Naive thymus-derived CD8-positive, alpha-beta T cell (primary cell): ENCODE data around the gene ROBO1. TPM values are rescaled to one million over a fixed set of nuclear protein-coding genes. Genes with fewer than 3 reads are reported as not detected.
"Not testable (repeated sequence)": the region's sequence is repeated elsewhere in the genome, so short reads cannot be mapped to it uniquely, and the experiment has no call there.

ENCODE experiments used
- ATAC-seq, 2 donors: fragments of 150-1000 bp; cut with Tn5 transposase in 1 of 2; sonication (Bioruptor Pico), chemical (Tn5 transposase) in 1 of 2; 1 replicate in 1 of 2; 2 replicates in 1 of 2; pipeline ENCODE4 v1.10.0; 2021; ENCODE audit warnings: mild to moderate bottlenecking in 2 of 2, moderate library complexity in 2 of 2
- POLR2A ChIA-PET: fragments of 350-600 bp; sonication (Branson Sonifier 250); formaldehyde crosslinking; loops from one replicate; lab custom pipeline; 2021; ENCODE audit warnings: antibody characterized with exemption; lab: Charles Lee
- DNase-seq, 10 donors: peaks; one replicate each; pipeline versions ENCODE4 v3.0.0 to v3.0.0-alpha.2; 2020 to 2022
- H3K27ac Mint-ChIP-seq, 10 donors: one replicate each; pipeline ENCODE4 v1.8.0; 2020 to 2022; ENCODE audit warnings: mild to moderate bottlenecking in 10 of 10, mixed read lengths in 10 of 10, moderate library complexity in 4 of 10, inconsistent platforms in 1 of 10
- H3K27me3 Mint-ChIP-seq, 5 donors: one replicate each; pipeline ENCODE4 v1.8.0; 2021 to 2022; ENCODE audit warnings: mixed read lengths in 5 of 5
- H3K36me3 Mint-ChIP-seq, 3 donors: one replicate each; pipeline ENCODE4 v1.8.0; 2020 to 2022; ENCODE audit warnings: mixed read lengths in 3 of 3, mild to moderate bottlenecking in 2 of 3, inconsistent platforms in 1 of 3
- H3K4me1 Mint-ChIP-seq, 4 donors: one replicate each; pipeline ENCODE4 v1.8.0; 2021 to 2022; ENCODE audit warnings: mixed read lengths in 4 of 4
- H3K4me3 Mint-ChIP-seq, 10 donors: one replicate each; pipeline ENCODE4 v1.8.0; 2020 to 2022; ENCODE audit warnings: mild to moderate bottlenecking in 10 of 10, mixed read lengths in 10 of 10, moderate library complexity in 6 of 10, inconsistent platforms in 1 of 10
- H3K9me3 Mint-ChIP-seq, 9 donors: one replicate each; pipeline ENCODE4 v1.8.0; 2020 to 2022; ENCODE audit warnings: mixed read lengths in 9 of 9, mild to moderate bottlenecking in 3 of 9, inconsistent platforms in 1 of 9, moderate library complexity in 1 of 9
- polyA plus RNA-seq, 3 donors: library from polyadenylated mRNA; unstranded; fragments of 300-500 nt; fragmentation: Illumina TruSeq; gene quantifications; one replicate each; pipeline ENCODE4 v1.2.3, GENCODE V29; 2021
- total RNA-seq, 8 experiments: library from RNA in 2 of 8; stranded (reverse) in 2 of 8; gene quantifications; one replicate each; pipeline ENCODE4 v1.2.3 and lab custom pipeline; 2021 to 2026

Gene ROBO1
- total and polyA plus RNA-seq, 5 experiments from 2014 or later = 2.3 to 16.3 (median 12.5) TPM

DNA sequence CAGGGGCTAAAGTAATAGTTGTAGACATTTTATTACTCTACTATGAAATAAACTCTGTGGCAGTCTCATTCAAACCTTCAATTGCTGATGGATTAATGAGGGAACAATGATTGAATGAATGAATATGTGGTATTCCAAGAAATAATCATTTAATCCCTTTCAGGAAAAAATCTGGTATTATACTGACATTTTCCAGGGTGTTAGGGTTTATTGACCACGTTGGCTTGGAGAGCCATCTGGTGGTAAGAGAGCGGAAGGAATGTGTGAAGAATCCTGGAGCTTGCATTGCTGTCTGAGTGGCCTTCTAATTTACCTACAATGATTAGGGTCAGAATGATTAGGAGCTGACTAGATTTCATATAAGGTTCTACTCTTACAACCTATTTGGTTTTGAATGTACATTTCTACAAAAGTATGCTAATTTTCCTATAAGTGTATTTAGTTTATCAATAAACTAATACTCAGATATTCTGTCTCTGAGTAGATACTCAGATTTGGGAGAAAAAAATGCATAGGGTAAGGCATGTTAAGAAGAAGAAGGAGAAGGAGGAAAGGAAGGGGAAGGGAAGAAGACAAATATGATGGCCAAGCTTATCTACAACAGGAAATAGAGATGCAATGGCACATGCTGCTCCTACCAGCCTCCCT is 249.9 kb downstream of the ROBO1 start:
- no peak overlapping the region for H3K4me3 Mint-ChIP-seq
- H3K4me1 Mint-ChIP-seq = no peaks in the 10 kb centered on the region
- no peak overlapping the region for H3K27ac Mint-ChIP-seq
- POLR2A ChIA-PET = no interaction called here
- H3K36me3 Mint-ChIP-seq = no peaks in the 10 kb centered on the region
- H3K9me3 Mint-ChIP-seq = peaks cover 0 to 3% (median 0%) of the 10 kb centered on the region in 9 donors
- no peaks in the 10 kb centered on the region for H3K27me3 Mint-ChIP-seq
- no peak for DNase-seq
- ATAC-seq = no peak

DNA sequence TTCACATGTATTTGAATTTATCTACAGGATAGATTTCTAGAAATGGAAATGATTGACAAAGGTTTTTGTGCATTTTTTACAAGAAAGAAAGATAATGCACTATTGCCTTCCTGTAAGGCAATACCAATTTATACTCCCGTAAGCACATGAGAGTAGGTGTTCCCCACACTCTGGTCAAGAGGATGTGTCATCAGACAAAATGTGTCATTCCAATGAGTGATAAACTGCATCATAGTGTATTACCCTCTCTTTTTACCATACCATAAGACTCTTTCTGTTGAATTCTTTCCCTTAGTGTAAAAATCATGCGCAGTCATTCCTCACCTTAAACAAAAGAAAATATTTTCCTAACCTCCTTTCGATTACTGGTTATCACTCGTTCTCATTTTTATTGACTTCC is 251.0 kb downstream of the ROBO1 start:
- no peak for ATAC-seq
- no peak for DNase-seq
- H3K4me3 Mint-ChIP-seq = no peak overlapping the region
- H3K27me3 Mint-ChIP-seq = no peaks in the 10 kb centered on the region
- POLR2A ChIA-PET = no interaction called here
- H3K4me1 Mint-ChIP-seq = no peaks in the 10 kb centered on the region
- H3K9me3 Mint-ChIP-seq = peaks cover 0 to 2% (median 0%) of the 10 kb centered on the region in 9 donors
- no peak overlapping the region for H3K27ac Mint-ChIP-seq
- H3K36me3 Mint-ChIP-seq = no peaks in the 10 kb centered on the region

DNA sequence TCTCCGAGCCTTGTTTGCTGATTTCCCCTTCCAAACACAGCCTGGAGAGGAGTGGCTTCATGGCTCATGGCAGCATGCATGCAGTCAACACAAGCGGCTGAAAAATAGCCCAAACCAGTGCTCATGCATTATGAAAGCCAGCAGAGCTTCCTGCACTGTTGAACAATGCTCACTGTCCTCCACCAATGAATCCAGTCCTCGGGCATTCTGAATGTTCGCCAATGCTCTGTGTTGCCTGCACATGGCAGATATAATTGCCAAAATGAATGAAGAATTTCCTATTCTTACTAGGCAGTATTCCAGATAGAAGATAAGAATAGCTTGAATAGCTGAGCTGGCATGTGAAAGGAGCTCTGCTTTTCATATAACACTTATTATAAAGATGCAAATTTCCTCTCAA is 252.7 kb downstream of the ROBO1 start:
- Mint-ChIP-seq H3K4me3 (no peak overlapping the region), H3K4me1 (no peaks in the 10 kb centered on the region), H3K9me3 (peaks cover 0 to 5% (median 0%) of the 10 kb centered on the region in 9 donors), H3K27ac (no peak overlapping the region), H3K36me3 (no peaks in the 10 kb centered on the region), H3K27me3 (no peaks in the 10 kb centered on the region)
- POLR2A ChIA-PET = no interaction called here
- DNase-seq (no peak), ATAC-seq (no peak)

DNA sequence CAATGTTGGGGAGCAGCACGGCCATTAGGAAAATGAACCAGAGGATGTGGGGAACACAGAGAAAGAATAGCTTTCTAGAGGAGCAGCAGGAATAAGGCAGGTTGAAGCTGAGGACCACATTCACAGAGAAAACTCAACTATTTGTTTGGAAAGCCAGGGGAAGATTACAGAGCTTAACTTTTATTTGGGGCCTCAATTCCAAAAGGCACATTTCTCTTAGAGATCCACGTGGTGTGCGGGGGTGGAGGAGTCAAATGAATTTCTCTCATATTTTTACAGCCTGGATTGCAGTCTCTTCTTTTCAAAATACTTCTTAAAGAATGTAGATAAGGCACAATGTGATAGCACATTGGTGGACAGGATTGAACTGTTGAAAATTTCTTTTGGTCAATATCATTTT is 253.7 kb downstream of the ROBO1 start:
- Mint-ChIP-seq H3K27me3 (no peaks in the 10 kb centered on the region), H3K27ac (no peak overlapping the region), H3K4me1 (no peaks in the 10 kb centered on the region), H3K9me3 (peaks cover 0 to 11% (median 0%) of the 10 kb centered on the region in 9 donors), H3K36me3 (no peaks in the 10 kb centered on the region), H3K4me3 (no peak overlapping the region)
- POLR2A ChIA-PET = no interaction called here
- no peak for ATAC-seq
- no peak for DNase-seq

DNA sequence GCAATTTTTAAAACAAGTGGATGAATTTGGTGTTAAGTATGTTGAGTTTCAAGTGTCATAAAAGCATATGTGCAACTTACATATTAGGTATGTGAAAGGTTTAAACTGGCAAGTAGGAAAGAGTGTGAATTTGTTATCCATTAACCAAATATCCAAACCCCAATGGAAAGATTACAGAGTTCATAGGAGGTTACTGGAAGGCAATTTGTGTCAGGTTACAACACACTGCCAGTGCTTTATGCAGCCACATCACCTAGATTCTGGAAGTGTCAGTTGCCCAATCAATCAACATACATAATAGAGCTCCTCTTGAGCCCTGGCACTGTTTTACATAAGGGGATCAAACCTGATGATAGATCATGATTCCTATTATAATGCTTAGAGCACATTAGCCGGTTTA is 261.0 kb downstream of the ROBO1 start:
- Mint-ChIP-seq H3K27me3 (no peaks in the 10 kb centered on the region), H3K9me3 (peaks cover 0 to 12% (median 5%) of the 10 kb centered on the region in 9 donors), H3K4me1 (no peaks in the 10 kb centered on the region), H3K36me3 (no peaks in the 10 kb centered on the region), H3K27ac (no peak overlapping the region), H3K4me3 (no peak overlapping the region)
- POLR2A ChIA-PET = no interaction called here
- ATAC-seq = no peak
- no peak for DNase-seq

DNA sequence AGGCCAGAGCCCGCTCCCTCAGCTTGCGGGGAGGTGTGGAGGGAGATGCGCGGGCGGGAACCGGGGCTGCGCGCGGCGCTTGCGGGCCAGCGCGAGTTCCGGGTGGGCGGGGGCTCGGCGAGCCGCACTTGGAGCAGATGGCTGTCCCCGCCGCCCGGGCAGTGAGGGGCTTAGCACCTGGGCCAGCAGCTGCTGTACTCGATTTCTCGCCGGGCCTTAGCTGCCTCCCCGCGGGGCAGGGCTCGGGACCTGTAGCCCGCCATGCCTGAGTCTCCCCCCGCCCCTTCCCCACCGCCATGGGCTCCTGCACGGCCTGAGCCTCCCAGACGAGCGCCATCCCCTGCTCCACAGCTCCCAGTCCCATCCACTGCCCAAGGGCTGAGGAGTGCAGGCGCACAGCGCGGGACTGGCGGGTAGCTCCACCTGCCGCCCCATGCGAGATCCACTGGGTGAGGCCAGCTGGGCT is 265.5 kb downstream of the ROBO1 start:
- H3K27ac Mint-ChIP-seq, H3K27me3 Mint-ChIP-seq, POLR2A ChIA-PET, ATAC-seq, H3K4me3 Mint-ChIP-seq, H3K36me3 Mint-ChIP-seq, DNase-seq, H3K4me1 Mint-ChIP-seq: not testable (repeated sequence)
- H3K9me3 Mint-ChIP-seq = peaks cover 0 to 12% (median 3%) of the 10 kb centered on the region in 9 donors

DNA sequence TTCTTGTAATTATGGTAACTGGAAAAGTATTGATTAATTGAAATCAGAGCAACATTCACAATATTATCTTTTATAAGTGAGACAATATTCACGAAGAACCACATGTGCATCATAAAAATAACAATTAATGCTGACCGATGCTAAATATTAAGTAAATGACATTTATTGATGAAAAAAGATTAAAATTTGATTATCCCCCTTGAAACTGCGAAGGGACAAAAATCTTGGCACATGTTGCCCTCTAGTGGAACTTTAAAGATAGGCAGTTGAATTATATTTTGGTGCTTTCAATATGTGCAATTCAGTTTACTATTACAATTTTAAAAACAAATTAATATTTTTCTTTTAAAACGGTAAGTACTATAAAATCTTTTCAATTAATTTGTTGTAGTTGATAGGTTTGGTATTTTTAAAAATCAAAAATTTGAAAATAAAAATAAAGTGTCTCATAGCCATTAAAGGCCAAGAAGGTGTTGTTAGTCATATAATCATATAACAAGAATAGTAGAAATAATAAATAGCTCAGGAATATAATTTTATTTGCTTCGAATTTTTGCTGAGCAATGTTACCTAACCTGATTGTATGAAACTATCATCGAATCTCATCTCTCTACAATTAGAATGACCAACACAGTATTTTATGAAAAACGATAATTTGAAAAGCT is 270.2 kb downstream of the ROBO1 start:
- ATAC-seq (no peak), DNase-seq (no peak)
- no peak overlapping the region for H3K4me3 Mint-ChIP-seq
- H3K36me3 Mint-ChIP-seq = no peaks in the 10 kb centered on the region
- H3K27me3 Mint-ChIP-seq = no peaks in the 10 kb centered on the region
- no peak overlapping the region for H3K27ac Mint-ChIP-seq
- POLR2A ChIA-PET = no interaction called here
- no peaks in the 10 kb centered on the region for H3K4me1 Mint-ChIP-seq
- H3K9me3 Mint-ChIP-seq = peaks cover 0 to 10% (median 2%) of the 10 kb centered on the region in 9 donors

DNA sequence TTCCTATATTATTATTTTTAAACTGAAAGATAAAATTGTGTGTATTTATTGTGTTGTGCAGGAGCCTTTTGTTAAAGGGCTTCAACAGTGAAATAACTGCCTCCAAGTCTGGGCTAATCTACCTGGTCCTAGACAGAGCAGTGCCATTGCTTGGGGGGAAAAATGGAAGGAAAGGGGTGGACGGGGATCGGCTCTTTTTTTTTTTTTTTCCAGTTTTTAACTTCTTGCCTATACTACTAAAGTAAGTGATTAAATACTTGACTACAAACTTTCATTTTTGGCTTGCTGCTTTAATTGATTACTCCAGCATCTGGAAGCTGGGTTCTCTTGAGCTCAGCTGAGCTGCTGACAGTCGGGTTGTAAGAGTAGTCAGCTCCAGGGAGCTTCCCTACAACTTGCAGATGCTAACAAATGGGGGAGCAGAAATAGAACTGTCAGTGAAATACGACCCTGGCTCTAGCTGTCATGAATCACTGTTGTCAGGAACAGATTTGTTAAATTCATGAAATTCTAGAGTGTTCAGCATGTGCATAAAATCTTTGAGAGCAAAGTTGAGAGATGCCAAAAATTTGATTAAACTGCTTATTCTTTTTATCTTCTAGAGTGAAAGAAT is 276.7 kb downstream of the ROBO1 start:
- no peaks in the 10 kb centered on the region for H3K27me3 Mint-ChIP-seq
- peaks cover 0 to 18% (median 0%) of the 10 kb centered on the region in 9 donors for H3K9me3 Mint-ChIP-seq
- POLR2A ChIA-PET = no interaction called here
- H3K4me1 Mint-ChIP-seq = no peaks in the 10 kb centered on the region
- ATAC-seq (no peak), DNase-seq (no peak)
- no peak overlapping the region for H3K4me3 Mint-ChIP-seq
- no peaks in the 10 kb centered on the region for H3K36me3 Mint-ChIP-seq
- H3K27ac Mint-ChIP-seq = no peak overlapping the region

DNA sequence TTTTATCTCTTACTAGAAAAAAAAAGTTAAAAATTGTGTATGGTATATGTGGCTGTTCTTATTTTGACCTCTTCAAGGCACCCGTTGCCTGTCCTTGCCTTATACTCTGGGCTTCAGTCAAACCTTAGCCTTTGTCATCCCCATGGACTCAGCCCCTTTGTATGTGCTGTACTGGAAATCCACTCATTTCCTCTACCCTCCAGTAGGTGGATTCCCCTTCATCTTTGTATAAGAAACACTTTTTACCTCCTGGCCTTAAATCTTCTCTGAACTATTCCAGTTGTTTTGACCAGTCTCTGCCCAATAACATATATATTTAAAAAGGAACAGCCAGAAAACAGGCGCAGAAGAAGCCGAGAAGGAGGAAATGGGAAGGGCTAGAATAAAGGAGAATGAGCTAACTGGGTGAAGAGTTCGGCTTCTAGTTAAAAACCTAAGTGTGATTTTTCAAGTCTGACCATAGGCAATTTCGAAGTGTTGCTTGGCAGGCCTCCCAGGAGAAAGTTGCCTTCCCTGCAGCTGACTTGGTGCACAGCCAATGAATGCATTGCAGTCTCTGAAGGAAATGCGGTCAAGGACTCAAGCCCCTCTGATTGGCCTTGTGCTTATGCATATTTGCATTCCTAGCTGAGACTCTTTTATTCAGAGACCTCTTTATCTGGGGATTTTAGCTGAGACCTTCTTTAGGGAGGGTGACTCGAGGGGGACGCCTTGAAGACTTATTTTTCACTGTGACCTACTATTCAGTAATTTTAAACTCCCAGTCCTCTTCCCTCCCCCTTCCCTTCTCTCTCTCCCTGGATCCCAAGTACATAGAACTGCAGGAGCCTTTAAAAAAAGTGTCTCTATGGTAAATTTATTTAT is 277.4 kb downstream of the ROBO1 start:
- POLR2A ChIA-PET = no interaction called here
- no peak for ATAC-seq
- peaks cover 0 to 18% (median 0%) of the 10 kb centered on the region in 9 donors for H3K9me3 Mint-ChIP-seq
- no peaks in the 10 kb centered on the region for H3K4me1 Mint-ChIP-seq
- H3K27me3 Mint-ChIP-seq = no peaks in the 10 kb centered on the region
- no peaks in the 10 kb centered on the region for H3K36me3 Mint-ChIP-seq
- H3K4me3 Mint-ChIP-seq = no peak overlapping the region
- no peak overlapping the region for H3K27ac Mint-ChIP-seq
- no peak for DNase-seq

DNA sequence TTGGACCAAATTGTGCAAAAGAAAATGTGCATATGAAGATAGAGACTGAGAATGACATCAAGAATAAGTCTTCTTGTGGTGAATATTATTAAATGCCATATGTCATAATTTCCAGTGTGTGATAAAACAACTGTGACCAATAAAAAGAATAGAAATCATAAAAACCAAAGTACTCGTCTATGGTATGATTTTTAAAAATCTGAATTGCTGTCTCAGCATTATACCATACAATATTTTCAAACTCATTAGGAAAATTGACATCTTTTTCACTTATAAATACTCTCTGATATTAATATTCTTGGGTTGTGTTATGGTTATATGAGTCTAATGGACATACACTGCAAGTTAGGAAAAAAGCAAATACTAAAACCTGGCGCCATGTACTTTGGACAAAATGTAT is 279.4 kb downstream of the ROBO1 start:
- no peak for ATAC-seq
- H3K4me3 Mint-ChIP-seq = no peak overlapping the region
- POLR2A ChIA-PET = no interaction called here
- peaks cover 0 to 8% (median 0%) of the 10 kb centered on the region in 9 donors for H3K9me3 Mint-ChIP-seq
- no peaks in the 10 kb centered on the region for H3K27me3 Mint-ChIP-seq
- H3K27ac Mint-ChIP-seq = no peak overlapping the region
- no peaks in the 10 kb centered on the region for H3K36me3 Mint-ChIP-seq
- H3K4me1 Mint-ChIP-seq = no peaks in the 10 kb centered on the region
- no peak for DNase-seq

DNA sequence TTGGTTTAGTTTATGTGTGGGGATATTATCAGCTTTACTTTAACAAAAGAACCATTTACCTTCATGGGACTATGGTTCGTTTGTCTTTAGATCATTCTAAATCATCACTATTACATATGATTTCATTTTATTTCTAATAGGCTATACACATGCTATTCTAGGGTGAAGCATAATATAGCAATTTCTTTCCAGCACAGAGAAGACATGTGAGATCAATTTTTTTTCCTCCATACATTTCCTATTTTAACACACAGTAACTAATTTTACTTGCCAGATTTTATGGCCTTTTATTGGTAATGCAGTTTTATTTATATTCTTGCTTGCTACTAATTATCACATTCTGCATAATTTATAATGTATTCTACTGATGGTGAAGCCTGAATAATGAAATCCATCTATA is 287.1 kb downstream of the ROBO1 start:
- Mint-ChIP-seq H3K36me3 (no peaks in the 10 kb centered on the region), H3K4me3 (no peak overlapping the region), H3K9me3 (peaks cover 0 to 4% (median 0%) of the 10 kb centered on the region in 9 donors), H3K4me1 (no peaks in the 10 kb centered on the region), H3K27me3 (no peaks in the 10 kb centered on the region), H3K27ac (no peak overlapping the region)
- DNase-seq (no peak), ATAC-seq (no peak)
- POLR2A ChIA-PET = no interaction called here

DNA sequence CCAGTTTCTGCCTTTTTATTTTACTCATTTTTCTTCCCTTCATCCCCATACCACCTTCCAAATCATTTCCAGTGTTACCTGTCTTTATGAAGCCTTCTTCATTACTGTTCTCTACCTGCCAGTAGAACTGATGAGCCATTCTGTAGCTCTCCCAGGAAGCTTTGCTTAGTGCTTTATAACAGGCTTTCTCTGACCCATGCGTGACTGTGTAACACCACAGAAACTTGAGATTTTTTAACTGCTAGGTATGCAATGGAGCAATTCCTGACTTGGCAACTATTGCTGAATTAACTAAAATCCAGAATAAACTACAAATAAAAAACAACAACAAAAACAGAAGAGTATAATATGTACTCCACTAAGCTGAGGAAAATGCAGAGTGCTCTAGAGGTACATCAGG is 289.2 kb downstream of the ROBO1 start:
- H3K27me3 Mint-ChIP-seq = no peaks in the 10 kb centered on the region
- DNase-seq = no peak
- no peak overlapping the region for H3K27ac Mint-ChIP-seq
- no peaks in the 10 kb centered on the region for H3K36me3 Mint-ChIP-seq
- peaks cover 0 to 4% (median 0%) of the 10 kb centered on the region in 9 donors for H3K9me3 Mint-ChIP-seq
- POLR2A ChIA-PET = no interaction called here
- no peak overlapping the region for H3K4me3 Mint-ChIP-seq
- H3K4me1 Mint-ChIP-seq = no peaks in the 10 kb centered on the region
- ATAC-seq = no peak

DNA sequence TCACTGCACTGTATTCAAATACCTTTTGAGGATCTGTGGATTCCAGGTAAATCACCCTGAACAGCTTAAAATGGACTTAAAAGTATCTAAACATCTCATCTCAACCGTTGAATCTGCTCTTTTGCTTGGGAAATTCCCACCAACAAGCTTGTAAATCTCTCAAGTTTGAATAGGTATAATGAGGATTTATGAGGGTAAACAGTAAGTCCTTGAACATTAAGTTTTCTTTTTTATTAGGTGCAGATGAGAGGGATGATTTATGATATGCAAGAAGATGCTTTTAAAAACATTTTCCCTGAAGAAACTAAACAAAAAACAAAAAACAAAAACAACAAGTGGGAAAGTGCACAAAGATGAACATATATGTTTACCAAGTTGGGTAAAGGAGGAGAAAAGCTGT is 290.6 kb downstream of the ROBO1 start:
- no peak for ATAC-seq

More for the DNA sequence above, 290.6 kb downstream of the ROBO1 start:
- Mint-ChIP-seq H3K9me3 (peaks cover 0 to 4% (median 0%) of the 10 kb centered on the region in 9 donors), H3K27ac (no peak overlapping the region), H3K36me3 (no peaks in the 10 kb centered on the region), H3K4me3 (no peak overlapping the region), H3K27me3 (no peaks in the 10 kb centered on the region), H3K4me1 (no peaks in the 10 kb centered on the region)
- POLR2A ChIA-PET = no interaction called here
- DNase-seq = no peak
